ENCODE results near the gene CCT8. TPM values are rescaled to one million over a fixed set of nuclear protein-coding genes. Genes with fewer than 3 reads are reported as not detected.
A peak's percentile ranks its signal among the peaks of the same experiment; 100 is the strongest.

CCT8 gene
- total and polyA plus RNA-seq, 10 of the 15 experiments (the other 5 are each of a cell fraction or from before 2014, with no cell fraction given), result 321 to 696 (median 471) TPM

GRCh38 chr21:29073222-29074006 is at the start of gene CCT8 (continued):
- TF ChIP-seq ATF3 (IDR thresholded peaks at IDR 0.05; ENCODE audit: borderline replicate concordance, extremely low read depth, low read depth, low read length) (no peak), RBBP5 (conservative IDR thresholded peaks at IDR 0.05) (no peak), TCF12 (IDR thresholded peaks at IDR 0.05; ENCODE audit: low read depth, low read length) (peak; percentile 71; the same call in 1 of the 2 replicates), CBX5 (IDR thresholded peaks at IDR 0.05; ENCODE audit: low read depth) (peak; percentile 41; the same call in 1 of the 2 replicates), SPI1 (IDR thresholded peaks at IDR 0.05; ENCODE audit: borderline replicate concordance, insufficient read depth, low read depth, low read length) (peak; percentile 46; the same call in 1 of the 2 replicates), CHD1 (IDR thresholded peaks at IDR 0.05; ENCODE audit: low read depth, low read length) (peak; percentile 61; the same call in 1 of the 2 replicates), NR2C2 (IDR thresholded peaks at IDR 0.05; ENCODE audit: borderline replicate concordance, control insufficient read depth, insufficient read length, low read depth) (peak; percentile 93), PRDM15 (CRISPR knock-in tag; IDR thresholded peaks at IDR 0.05) (no peak)
